ENCODE results near the gene TMEM218.

DNA sequence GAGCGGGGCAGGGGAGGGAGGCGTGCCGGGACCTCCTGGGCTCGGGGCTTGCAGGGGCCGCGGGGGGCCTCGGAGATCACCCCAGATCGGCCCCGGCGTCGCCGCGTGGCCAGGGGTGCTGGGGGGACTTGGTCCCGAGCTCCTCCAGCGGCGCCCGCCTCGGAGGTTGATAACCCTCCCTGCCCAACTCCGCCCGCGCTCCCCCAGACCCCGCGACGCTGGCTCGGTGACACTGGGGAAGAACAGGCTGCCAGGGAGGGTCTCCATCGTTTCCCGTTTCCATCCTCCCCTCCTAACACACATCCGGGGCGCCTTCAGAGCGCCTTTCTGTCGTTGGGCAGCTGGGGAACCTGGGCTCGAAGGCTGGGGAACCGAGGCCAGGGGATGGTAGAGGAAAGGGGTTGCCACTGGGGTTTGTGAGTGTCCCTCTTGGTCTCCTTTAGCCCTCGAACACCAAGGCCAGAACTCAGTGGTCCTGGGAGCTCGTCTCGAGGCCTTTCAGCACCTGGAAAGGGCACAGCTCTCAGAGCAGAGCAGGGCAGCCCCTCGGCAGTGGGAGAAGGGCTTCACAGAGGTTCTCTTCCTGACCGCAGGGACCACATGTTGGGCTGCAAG, 47.9 kb downstream of the TMEM218 start:
- TF ChIP-seq, protein P1, sequence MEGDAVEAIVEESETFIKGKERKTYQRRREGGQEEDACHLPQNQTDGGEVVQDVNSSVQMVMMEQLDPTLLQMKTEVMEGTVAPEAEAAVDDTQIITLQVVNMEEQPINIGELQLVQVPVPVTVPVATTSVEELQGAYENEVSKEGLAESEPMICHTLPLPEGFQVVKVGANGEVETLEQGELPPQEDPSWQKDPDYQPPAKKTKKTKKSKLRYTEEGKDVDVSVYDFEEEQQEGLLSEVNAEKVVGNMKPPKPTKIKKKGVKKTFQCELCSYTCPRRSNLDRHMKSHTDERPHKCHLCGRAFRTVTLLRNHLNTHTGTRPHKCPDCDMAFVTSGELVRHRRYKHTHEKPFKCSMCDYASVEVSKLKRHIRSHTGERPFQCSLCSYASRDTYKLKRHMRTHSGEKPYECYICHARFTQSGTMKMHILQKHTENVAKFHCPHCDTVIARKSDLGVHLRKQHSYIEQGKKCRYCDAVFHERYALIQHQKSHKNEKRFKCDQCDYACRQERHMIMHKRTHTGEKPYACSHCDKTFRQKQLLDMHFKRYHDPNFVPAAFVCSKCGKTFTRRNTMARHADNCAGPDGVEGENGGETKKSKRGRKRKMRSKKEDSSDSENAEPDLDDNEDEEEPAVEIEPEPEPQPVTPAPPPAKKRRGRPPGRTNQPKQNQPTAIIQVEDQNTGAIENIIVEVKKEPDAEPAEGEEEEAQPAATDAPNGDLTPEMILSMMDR (IDR thresholded peaks at IDR 0.05): no peak
- no peak for TF ChIP-seq POLR2A (IDR thresholded peaks at IDR 0.05)

All from adrenal gland (tissue), 5 donors.